Lower leg skin (tissue), 3 donors: ENCODE data around the gene FAM114A1.

Source experiments
- POLR2A ChIP-seq, 2 donors: fragments of 450-650 bp; IDR thresholded peaks; one replicate each; pipeline ENCODE4 v1.6.1; 2016 to 2017; ENCODE audit warnings: antibody characterized with exemption in 2 of 2, mild to moderate bottlenecking in 1 of 2, moderate library complexity in 1 of 2
- TF ChIP-seq, protein P1 (sequence below), 3 donors: fragments of 450-650 bp; IDR thresholded peaks; one replicate each; pipeline ENCODE4 v1.5.1; 2016; ENCODE audit warnings: antibody characterized with exemption in 3 of 3, mild to moderate bottlenecking in 3 of 3, moderate library complexity in 2 of 3

DNA sequence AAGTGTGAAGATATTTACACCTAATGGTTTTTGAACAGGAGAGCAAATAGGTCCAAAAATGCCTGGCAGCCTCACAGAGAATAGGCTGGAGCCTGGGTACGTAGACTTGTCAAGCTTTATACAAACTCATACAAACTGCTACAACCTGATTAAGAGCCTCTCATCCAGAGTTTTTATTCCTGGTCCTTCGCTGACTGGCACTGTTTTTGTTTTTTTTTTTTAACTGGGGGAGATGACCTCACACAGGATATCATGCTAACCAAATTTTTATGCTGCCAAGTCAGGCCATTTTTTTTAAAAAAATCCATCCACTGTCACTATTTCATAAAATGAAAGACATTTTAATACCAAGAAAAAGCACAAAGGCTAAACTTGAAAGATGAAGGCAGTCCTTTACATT, 1.9 kb downstream of the FAM114A1 start:
- TF ChIP-seq, protein P1, sequence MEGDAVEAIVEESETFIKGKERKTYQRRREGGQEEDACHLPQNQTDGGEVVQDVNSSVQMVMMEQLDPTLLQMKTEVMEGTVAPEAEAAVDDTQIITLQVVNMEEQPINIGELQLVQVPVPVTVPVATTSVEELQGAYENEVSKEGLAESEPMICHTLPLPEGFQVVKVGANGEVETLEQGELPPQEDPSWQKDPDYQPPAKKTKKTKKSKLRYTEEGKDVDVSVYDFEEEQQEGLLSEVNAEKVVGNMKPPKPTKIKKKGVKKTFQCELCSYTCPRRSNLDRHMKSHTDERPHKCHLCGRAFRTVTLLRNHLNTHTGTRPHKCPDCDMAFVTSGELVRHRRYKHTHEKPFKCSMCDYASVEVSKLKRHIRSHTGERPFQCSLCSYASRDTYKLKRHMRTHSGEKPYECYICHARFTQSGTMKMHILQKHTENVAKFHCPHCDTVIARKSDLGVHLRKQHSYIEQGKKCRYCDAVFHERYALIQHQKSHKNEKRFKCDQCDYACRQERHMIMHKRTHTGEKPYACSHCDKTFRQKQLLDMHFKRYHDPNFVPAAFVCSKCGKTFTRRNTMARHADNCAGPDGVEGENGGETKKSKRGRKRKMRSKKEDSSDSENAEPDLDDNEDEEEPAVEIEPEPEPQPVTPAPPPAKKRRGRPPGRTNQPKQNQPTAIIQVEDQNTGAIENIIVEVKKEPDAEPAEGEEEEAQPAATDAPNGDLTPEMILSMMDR (IDR thresholded peaks at IDR 0.05): no peak
- no peak for TF ChIP-seq POLR2A (IDR thresholded peaks at IDR 0.05)
